GM18519 (cell line): Measurements from ENCODE around the gene YY1.

Experiments
- ATAC-seq: cut with Tn5 transposase; IDR thresholded peaks from one replicate; pipeline ENCODE4 v1.9.1; 2021; ENCODE audit warnings: mild to moderate bottlenecking, moderate library complexity; ENCODE audit not compliant: unreplicated experiment, low FRiP score

YY1 gene

GRCh38 chr14:100329233-100330006, 90.5 kb downstream of the YY1 start:
- no peak for ATAC-seq

- ATAC-seq, result no peak
These were observed 91.0 kb downstream of the YY1 start for GRCh38 chr14:100330007-100330344.

- no peak for ATAC-seq
These were observed 91.5 kb downstream of the YY1 start for GRCh38 chr14:100330388-100330931.

GRCh38 chr14:100332071-100332639, 93.2 kb downstream of the YY1 start:
- ATAC-seq, result no peak
